Activated T-helper 2 cell treated with anti-CD3 and anti-CD28 coated beads, Interferon-gamma antibody, Interleukin-2, Interleukin-4, amounts not matched to agents 10 μg/mL and 5 μg/mL and 100 μg/mL, durations not matched to agents 14 hours and 24 hours and 36 hours (primary cell): ENCODE data around the gene CYTH3. TPM values are rescaled to one million over a fixed set of nuclear protein-coding genes. Genes with fewer than 3 reads are reported as not detected.

Experiments used
- DNase-seq: peaks from one replicate; pipeline ENCODE4 v3.0.0; 2021; ENCODE audit warnings: low spot score
- H3K27ac Mint-ChIP-seq: one replicate; pipeline ENCODE4 v1.8.0; 2021; ENCODE audit warnings: mixed read lengths
- H3K27me3 Mint-ChIP-seq: one replicate; pipeline ENCODE4 v1.8.0; 2021; ENCODE audit warnings: low read depth, mixed read lengths
- H3K36me3 Mint-ChIP-seq: one replicate; pipeline ENCODE4 v1.8.0; 2021; ENCODE audit warnings: low read depth, mixed read lengths
- H3K4me1 Mint-ChIP-seq: one replicate; pipeline ENCODE4 v1.8.0; 2021; ENCODE audit warnings: low read depth, mixed read lengths
- H3K4me3 Mint-ChIP-seq: one replicate; pipeline ENCODE4 v1.8.0; 2021; ENCODE audit warnings: low read depth, mild to moderate bottlenecking, moderate library complexity, mixed read lengths
- H3K9me3 Mint-ChIP-seq: one replicate; pipeline ENCODE4 v1.8.0; 2021; ENCODE audit warnings: mixed read lengths
- intact Hi-C: fragments of 100-400 bp; cut with micrococcal nuclease; formaldehyde crosslinking; loops from one replicate; pipeline ENCODE4 v1.15.1; 2023
- total RNA-seq: library from RNA; stranded (reverse); gene quantifications from 2 replicates; pipeline ENCODE4 v1.2.3, GENCODE V29; 2022

The CYTH3 gene
- total RNA-seq, 1 donor from 2014 or later: 1.2 TPM

DNA sequence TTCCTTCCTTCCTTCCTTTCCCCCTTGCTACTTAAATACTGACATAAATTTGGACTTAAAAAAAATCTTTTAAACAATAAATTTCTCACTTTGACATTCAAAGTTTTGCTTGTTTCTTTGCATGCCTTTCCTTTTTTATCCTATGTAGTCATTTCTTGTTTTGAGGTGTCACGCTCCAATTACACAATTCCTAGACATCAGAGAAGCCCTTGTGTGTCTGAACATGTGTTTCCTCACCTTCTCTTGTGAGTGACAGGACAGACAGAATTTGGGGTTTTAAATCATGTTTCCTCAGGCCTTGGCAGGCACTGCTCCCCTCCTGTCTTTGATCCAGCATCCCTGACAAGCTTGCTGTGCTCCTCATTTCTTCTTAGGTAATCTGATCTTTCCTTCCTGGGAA is 91.3 kb downstream of the CYTH3 start:
- peaks cover 17% of the 10 kb centered on the region for H3K27me3 Mint-ChIP-seq
- intact Hi-C loops: no loop called here
- no peak for DNase-seq
- H3K4me1 Mint-ChIP-seq: no peaks in the 10 kb centered on the region
- H3K9me3 Mint-ChIP-seq: no peaks in the 10 kb centered on the region
- H3K4me3 Mint-ChIP-seq: no peak overlapping the region
- H3K36me3 Mint-ChIP-seq: no peaks in the 10 kb centered on the region
- H3K27ac Mint-ChIP-seq: no peak overlapping the region

DNA sequence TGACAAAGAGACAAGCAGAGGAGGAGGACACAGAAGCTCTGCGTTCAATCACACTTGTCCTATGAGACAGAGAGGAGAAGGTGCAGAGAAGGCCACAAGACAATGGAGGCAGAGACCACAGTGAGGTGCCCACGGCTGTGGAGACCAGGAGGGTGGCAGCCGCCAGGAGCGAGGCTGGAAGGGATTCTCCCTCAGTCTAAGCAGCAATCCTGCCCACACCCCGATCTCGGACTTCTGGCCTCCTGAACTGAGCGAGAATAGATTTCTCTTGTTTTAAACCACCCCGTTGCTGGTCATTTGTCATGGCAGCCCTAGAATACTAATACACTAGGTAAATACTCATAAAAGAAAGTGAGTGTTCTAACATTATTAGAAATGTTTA is 92.1 kb downstream of the CYTH3 start:
- no peak for DNase-seq
- Mint-ChIP-seq H3K9me3 (no peaks in the 10 kb centered on the region), H3K36me3 (no peaks in the 10 kb centered on the region), H3K4me3 (no peak overlapping the region), H3K27ac (no peak overlapping the region), H3K27me3 (peaks cover 17% of the 10 kb centered on the region), H3K4me1 (no peaks in the 10 kb centered on the region)
- intact Hi-C loops: no loop called here

DNA sequence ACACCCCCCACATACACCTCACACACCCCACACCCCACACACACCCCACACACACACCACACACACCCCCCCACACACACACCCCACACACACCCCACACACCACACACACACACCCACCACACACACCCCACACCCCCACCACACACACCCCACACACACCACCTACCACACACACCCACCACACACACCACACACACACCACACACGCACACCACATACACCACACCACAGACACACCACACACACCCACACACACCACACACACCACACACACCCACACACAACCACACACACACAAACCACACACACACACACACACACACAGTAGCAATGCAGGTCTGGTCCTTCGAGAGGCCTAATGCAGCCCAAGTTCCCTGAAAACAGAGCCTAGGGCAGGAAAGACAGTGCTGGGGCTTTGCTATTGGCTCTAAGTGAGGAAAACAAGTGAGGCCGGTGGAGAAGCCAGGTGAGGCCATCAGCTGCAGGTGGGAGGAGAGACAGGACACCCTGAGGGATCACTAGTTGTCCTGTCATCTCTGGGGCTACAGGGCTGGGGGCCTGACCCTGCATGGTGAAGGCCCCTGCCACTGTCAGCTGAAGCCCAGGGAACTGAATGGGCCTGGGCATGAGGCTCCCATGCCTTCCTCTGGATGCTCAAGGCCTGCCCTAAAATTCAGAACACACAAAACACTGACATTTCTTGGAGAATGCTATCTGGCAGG is 92.6 kb downstream of the CYTH3 start:
- Mint-ChIP-seq H3K36me3 (no peaks in the 10 kb centered on the region), H3K27ac (no peak overlapping the region), H3K27me3 (peaks cover 17% of the 10 kb centered on the region), H3K4me1 (no peaks in the 10 kb centered on the region), H3K4me3 (no peak overlapping the region), H3K9me3 (no peaks in the 10 kb centered on the region)
- no peak for DNase-seq
- intact Hi-C loops: no loop called here

DNA sequence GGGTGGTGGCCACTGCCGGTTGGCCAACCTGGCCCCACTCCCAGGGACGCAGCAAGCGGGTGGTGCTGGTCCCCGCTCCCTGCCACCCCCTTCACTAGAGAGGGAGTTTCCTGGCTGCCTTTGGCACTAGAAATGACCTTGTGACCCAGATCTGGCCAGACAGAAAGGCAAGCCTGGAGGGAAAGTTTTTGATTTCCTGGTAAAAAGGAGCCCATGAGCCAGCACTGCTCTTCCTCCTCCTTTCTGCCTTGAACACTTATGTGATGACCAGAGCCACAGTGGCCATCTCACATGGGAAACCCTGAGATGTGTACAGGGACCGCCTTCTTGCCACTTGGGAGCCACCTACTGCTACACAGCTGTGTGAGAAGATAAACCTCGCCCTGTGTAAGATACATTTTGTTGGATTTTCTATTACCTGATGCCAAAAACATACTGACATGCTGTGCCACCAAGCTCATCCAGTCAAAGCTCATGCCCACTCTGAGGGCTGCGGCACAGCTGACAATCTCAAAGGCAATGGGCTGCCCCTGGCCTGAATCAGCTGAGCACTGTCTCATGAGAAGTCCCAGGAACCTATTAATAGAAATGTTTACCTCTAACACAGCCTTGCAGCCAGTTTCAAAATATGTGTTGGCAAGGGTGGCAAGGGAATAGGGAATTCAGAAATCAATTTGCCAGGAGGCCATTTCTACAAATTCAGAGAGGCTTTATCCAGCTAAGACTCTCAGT is 94.0 kb downstream of the CYTH3 start:
- peaks cover 15% of the 10 kb centered on the region for H3K27me3 Mint-ChIP-seq
- H3K4me1 Mint-ChIP-seq: no peaks in the 10 kb centered on the region
- no peaks in the 10 kb centered on the region for H3K9me3 Mint-ChIP-seq
- no peaks in the 10 kb centered on the region for H3K36me3 Mint-ChIP-seq
- intact Hi-C loops: no loop called here
- no peak overlapping the region for H3K27ac Mint-ChIP-seq
- DNase-seq: no peak
- H3K4me3 Mint-ChIP-seq: no peak overlapping the region

DNA sequence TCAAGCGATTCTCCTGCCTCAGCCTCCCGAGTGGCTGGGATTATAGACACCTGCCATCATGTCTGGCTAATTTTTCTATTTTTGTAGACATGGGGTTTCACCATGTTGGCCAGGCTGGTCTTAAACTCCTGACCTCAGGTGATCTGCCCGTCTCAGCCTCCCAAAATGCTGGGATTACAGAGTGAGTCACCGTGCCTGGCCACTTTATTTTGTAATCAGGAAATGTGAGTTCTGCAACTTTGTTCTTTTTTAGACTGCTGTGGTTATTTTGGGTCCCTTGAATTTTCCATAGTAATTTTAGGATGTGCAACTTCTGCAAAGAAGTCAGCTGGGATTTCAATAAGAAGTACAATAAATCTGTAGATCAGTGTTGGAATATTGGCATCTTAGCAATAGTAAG is 96.8 kb downstream of the CYTH3 start:
- Mint-ChIP-seq H3K4me3 (no peak overlapping the region), H3K27ac (no peak overlapping the region), H3K4me1 (no peaks in the 10 kb centered on the region), H3K9me3 (no peaks in the 10 kb centered on the region), H3K36me3 (no peaks in the 10 kb centered on the region), H3K27me3 (peaks cover 8% of the 10 kb centered on the region)
- no peak for DNase-seq
- intact Hi-C loops: no loop called here

DNA sequence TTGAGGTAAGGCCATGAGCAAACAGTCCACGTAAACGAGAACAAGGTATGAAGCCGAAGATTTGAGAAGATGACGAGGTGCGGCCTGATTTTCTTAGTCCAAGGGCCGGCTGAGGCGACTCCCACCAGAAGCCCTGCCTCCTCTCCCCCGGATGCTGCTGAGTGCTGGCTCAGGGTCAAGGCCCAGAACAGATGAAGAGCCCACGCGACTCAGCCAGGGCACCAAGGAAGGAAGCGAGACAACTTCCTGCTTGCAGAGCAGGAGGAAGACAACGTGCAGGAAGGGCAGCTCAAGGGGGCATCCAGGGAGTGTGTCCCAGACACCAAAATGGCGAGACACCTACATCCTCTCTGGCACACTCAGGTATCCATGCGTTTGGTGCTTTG is 99.5 kb downstream of the CYTH3 start:
- no peaks in the 10 kb centered on the region for H3K27me3 Mint-ChIP-seq
- no peak overlapping the region for H3K27ac Mint-ChIP-seq
- H3K36me3 Mint-ChIP-seq: no peaks in the 10 kb centered on the region
- DNase-seq: no peak
- H3K9me3 Mint-ChIP-seq: no peaks in the 10 kb centered on the region
- intact Hi-C loops: no loop called here
- no peak overlapping the region for H3K4me3 Mint-ChIP-seq
- H3K4me1 Mint-ChIP-seq: no peaks in the 10 kb centered on the region

DNA sequence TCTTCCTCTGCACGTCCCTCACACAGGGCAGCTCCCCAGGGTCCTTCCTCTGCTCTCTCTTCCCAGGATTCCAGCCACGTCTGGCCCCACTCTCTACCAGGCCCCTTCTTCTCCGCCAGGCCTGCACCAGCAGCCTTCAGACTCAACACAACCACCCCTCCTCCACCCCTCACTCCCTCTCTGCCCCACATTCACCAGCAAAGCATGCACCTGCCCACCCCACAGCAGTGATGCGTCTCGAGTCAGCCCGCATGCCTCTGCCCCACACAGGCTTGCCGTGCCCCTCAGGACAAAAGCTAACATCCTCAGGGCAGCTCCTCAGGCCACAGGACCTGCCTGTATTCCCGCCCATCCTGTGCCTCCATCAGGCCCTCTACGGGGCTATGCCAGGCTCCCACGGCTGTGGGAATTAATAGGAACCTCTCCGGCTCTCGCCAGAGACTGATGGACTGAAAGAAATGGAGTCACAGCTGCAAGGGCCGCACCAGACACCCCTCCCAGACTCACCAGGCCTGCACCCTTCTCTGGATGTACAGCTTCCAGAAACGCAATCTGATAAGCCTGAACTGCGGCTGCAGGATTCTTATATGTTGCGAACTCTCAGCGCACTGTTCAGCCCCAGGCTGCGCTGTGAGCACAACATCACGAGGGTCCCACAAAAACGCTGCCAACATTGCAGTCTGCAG is 100.1 kb downstream of the CYTH3 start:
- intact Hi-C loops: no loop called here
- Mint-ChIP-seq H3K27me3 (no peaks in the 10 kb centered on the region), H3K9me3 (no peaks in the 10 kb centered on the region), H3K36me3 (no peaks in the 10 kb centered on the region), H3K4me1 (no peaks in the 10 kb centered on the region), H3K27ac (no peak overlapping the region), H3K4me3 (no peak overlapping the region)
- DNase-seq: no peak

DNA sequence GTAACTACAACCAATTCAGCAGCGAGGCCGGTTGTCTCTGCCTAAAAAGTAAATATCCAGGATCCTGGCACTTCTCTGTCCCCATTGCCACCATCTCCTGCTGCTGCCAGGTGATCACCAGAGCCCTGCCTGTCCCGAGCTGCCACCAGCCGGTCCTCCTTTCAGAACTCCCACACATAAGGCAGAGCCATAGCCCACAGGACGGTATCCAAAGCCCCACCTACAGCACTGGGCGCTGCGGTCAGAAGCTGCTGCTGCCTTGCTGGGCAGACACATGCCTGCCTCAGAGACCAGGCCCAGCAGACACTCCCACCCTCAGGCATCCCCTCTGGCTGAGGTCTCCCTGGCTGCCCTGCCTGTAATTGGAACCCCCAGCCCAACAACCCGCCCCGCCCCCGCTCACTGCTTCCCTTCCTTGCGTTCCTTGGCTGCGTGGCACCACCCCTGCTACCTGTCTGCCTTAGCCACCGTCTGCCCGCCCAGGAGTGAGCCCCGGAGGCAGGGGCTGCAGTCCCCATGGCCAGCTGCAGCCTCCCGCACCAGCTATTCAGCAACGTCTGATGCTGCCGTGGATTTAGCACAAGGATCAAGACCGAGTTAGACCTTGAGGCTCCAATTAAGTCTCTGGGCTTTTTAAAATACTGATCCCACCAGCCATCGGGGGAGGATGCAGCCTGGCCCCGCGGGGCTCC is 100.7 kb downstream of the CYTH3 start:
- no peaks in the 10 kb centered on the region for H3K27me3 Mint-ChIP-seq

DNA sequence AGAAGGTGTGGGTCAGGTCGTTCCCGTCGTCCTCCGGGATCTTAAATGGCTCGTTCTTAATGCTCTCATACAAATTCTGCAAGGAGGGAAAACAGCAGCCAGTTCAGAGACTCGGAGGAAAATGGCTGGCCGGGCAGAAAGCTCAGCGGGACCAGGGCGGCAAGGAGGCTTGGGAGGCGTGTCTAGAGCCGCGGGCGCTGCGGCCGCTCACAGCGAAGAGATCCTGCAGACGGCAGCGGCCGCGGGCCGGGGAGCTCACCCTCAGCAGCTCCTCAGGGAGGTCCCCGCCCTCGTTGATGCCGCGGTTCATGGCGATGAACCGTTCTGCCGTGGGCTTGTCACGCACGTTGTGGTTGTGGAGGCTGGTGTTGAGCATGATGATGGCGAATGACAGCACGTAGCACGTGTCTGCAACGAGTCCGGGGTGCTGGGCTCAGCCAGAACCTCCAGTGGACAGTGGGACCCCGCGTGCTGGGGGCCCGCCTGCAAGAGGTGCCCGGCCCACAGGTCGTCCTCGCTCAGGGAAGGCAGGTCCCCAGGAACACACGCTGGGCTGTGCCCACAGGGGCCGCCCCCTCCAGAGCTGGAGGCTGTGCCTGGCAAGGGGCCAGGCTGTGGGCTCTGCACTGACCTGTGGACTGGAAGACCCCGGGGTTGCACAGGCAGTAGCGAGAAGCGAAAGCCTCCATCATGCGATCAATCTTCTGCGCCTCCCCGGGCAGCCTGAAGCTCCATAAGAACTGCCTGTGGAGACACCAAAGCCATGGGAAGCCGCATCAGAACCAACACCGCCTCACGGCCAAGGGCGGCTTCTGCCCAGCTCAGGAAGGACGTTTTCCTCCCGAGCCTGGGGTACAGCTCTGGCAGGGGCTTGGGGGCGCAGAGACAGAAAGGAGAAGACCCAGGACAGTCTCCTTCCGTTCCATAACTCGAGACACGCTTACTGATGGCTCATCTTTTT is 101.6 kb downstream of the CYTH3 start:
- Mint-ChIP-seq H3K36me3 (no peaks in the 10 kb centered on the region), H3K4me3 (no peak overlapping the region)

More for the DNA sequence above, 100.7 kb downstream of the CYTH3 start:
- Mint-ChIP-seq H3K4me3 (no peak overlapping the region), H3K4me1 (no peaks in the 10 kb centered on the region), H3K27ac (no peak overlapping the region), H3K36me3 (no peaks in the 10 kb centered on the region), H3K9me3 (no peaks in the 10 kb centered on the region)
- DNase-seq: no peak
- intact Hi-C loops: no loop called here

DNA sequence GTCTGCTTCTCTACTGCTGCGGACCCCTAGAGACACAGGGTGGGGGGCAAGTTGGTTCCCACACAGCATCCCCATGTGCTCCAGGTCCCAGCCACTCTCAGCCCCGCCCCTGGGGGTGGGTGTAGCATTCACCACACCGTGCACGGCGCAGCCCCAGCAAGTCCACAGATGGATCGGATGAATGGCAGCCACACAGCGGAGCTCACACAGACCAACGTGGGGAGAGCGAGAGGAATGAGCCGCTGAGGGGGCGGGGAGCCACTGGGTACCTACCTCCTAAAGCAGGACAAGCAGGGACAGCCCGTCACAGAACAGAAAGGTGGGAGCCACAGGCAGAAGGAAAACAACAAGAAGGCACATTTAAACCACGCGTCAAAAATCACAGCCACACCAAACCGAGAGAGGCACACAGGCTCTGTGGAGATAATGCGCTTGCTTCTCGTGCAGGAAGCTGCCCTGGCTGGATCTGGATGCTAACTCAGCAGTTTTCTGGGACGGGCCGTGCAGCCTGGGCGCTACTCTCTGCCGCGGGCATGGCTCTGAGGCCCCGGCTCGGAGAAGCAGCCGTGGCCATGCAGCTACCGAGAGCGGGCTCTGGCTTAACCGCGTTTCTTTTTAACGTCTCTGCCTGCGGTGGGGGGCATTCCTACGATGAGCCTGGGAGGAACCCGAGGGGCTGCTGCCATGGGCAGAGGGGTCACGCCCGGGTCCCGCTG is 102.5 kb downstream of the CYTH3 start:
- Mint-ChIP-seq H3K9me3 (no peaks in the 10 kb centered on the region), H3K4me3 (no peak overlapping the region), H3K4me1 (no peaks in the 10 kb centered on the region), H3K27me3 (no peaks in the 10 kb centered on the region), H3K27ac (no peak overlapping the region), H3K36me3 (no peaks in the 10 kb centered on the region)
- no peak for DNase-seq
- intact Hi-C loops: no loop called here

More for the DNA sequence above, 101.6 kb downstream of the CYTH3 start:
- Mint-ChIP-seq H3K27ac (no peak overlapping the region), H3K4me1 (no peaks in the 10 kb centered on the region), H3K27me3 (no peaks in the 10 kb centered on the region), H3K9me3 (no peaks in the 10 kb centered on the region)
- intact Hi-C loops: no loop called here
- DNase-seq: no peak

DNA sequence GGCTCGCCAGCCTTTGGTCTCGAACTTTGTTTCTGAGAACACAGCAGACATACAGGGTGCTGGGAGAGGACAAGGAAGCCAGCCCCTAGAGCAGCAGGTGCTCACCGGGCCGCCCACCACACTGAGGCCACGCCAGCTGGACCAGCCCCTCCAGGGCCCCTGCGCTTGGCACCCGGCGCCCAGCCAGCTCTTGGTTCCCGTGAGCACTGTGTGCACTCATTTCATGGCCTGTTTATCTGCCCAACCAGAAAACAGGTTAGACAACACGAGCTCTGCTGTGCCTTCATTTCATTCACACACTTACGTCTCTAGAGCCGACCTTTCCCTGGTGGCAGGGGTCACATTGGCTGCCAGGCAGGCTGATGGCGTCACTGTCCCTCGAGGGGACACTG is 104.0 kb downstream of the CYTH3 start:
- DNase-seq: no peak
- Mint-ChIP-seq H3K9me3 (no peaks in the 10 kb centered on the region), H3K4me3 (no peak overlapping the region), H3K36me3 (no peaks in the 10 kb centered on the region), H3K27me3 (no peaks in the 10 kb centered on the region), H3K4me1 (no peaks in the 10 kb centered on the region), H3K27ac (no peak overlapping the region)
- intact Hi-C loops: no loop called here
